HepG2 (cell line): Measurements from ENCODE around the gene CD177. TPM values are rescaled to one million over a fixed set of nuclear protein-coding genes. Genes with fewer than 3 reads are reported as not detected.

Source experiments
- ATAC-seq: fragments of 200-7000 bp; cut with Tn5 transposase; 3 replicates; pipeline ENCODE4 v1.9.1; 2020; ENCODE audit warnings: mild to moderate bottlenecking, moderate library complexity
- BruUV-seq: library from RNA; stranded (reverse); fragments of 400-500 nt; replicated peaks from 2 replicates; lab custom pipeline; 2021; lab: Mats Ljungman, UMichigan
- CTCF ChIA-PET: fragments of 300-600 bp; formaldehyde crosslinking; extraction: SDS; loops from one replicate; lab custom pipeline; 2021; ENCODE audit warnings: low total read pairs, inconsistent platforms, low intra/inter-chr PET ratio; lab: Yijun Ruan, JAX
- POLR2A ChIA-PET: fragments of 350-600 bp; sonication (Branson Sonifier 250); formaldehyde crosslinking; loops from one replicate; lab custom pipeline; 2020; ENCODE audit warnings: antibody characterized with exemption, inconsistent platforms; lab: Yijun Ruan, JAX
- DNase-seq: peaks from one replicate; pipeline ENCODE4 v3.0.0-alpha.2; 2015; ENCODE audit warnings: low spot score
- FAIRE-seq: peaks from 3 replicates; lab custom pipeline; 2011; peaks lifted over from hg19 to GRCh38; lab: Jason Lieb, UNC
- H2AFZ ChIP-seq: one replicate; pipeline ENCODE4 v1.6.1; 2011; ENCODE audit warnings: low read length, inconsistent platforms
- H3K27ac ChIP-seq: fragments of 300-600 bp; 3 replicates; pipeline ENCODE4 v1.8.0; 2011; ENCODE audit warnings: mixed run types, mild to moderate bottlenecking, mixed read lengths, low read length, inconsistent platforms; ENCODE audit not compliant: insufficient read depth; ENCODE audit errors: extremely low read length
- H3K27me3 ChIP-seq, 2 experiments: fragments of 200-600 bp in 1 of 2; 2 replicates in 1 of 2; 3 replicates in 1 of 2; pipeline versions ENCODE4 v1.6.0 to v1.8.0; 2011; ENCODE audit warnings: low read length in 2 of 2, mild to moderate bottlenecking in 2 of 2, moderate library complexity in 2 of 2, inconsistent platforms in 1 of 2; ENCODE audit not compliant: insufficient read depth in 2 of 2, control insufficient read depth in 1 of 2
- H3K36me3 ChIP-seq, 2 experiments: fragments of 200-600 bp in 1 of 2; replicated peaks in 1 of 2; 2 replicates in 1 of 2; 3 replicates in 1 of 2; pipeline versions ENCODE4 v1.5.1 to v1.8.0; 2011; ENCODE audit warnings: low read length in 2 of 2, inconsistent platforms in 1 of 2; ENCODE audit not compliant: insufficient read depth in 2 of 2, control insufficient read depth in 1 of 2
- H3K4me1 ChIP-seq: 2 replicates; pipeline ENCODE4 v1.5.1; 2012; ENCODE audit warnings: low read length, inconsistent platforms; ENCODE audit not compliant: insufficient read depth
- H3K4me2 ChIP-seq: 2 replicates; pipeline ENCODE4 v1.6.0; 2011; ENCODE audit warnings: low read depth, low read length, inconsistent platforms
- H3K4me3 ChIP-seq, 3 experiments: fragments of 200-600 bp in 1 of 3; sonication (generic), shearing (Covaris generic) in 1 of 3; replicated peaks in 1 of 3; 2 replicates each; pipeline ENCODE4 v1.5.1; 2011 to 2016; ENCODE audit warnings: low read length in 3 of 3, inconsistent platforms in 2 of 3, low read depth in 2 of 3, mild to moderate bottlenecking in 2 of 3, control low read depth in 1 of 3, mixed read lengths in 1 of 3; ENCODE audit not compliant: insufficient read depth in 1 of 3
- H3K79me2 ChIP-seq: one replicate; pipeline ENCODE4 v1.6.1; 2011; ENCODE audit warnings: low read length, inconsistent platforms; ENCODE audit not compliant: insufficient read depth
- H3K9ac ChIP-seq: 2 replicates; pipeline ENCODE4 v1.6.0; 2011; ENCODE audit warnings: mild to moderate bottlenecking, low read depth, low read length, inconsistent platforms; ENCODE audit not compliant: insufficient read depth
- H3K9me3 ChIP-seq: 2 replicates; pipeline ENCODE4 v1.5.1; 2012; ENCODE audit warnings: mild to moderate bottlenecking, low read length
- H4K20me1 ChIP-seq: 2 replicates; pipeline ENCODE4 v1.6.0; 2011; ENCODE audit warnings: inconsistent platforms, mild to moderate bottlenecking, low read length, moderate library complexity; ENCODE audit not compliant: insufficient read depth
- KLF6 ChIP-seq: IDR thresholded peaks from 2 replicates; pipeline ENCODE4 v1.8.0; 2016; ENCODE audit warnings: missing biosample characterization, missing genetic modification reagents
- MED1 ChIP-seq: sonication (generic); formaldehyde crosslinking; IDR thresholded peaks from 2 replicates; pipeline ENCODE4 v1.4.0; 2020; ENCODE audit warnings: missing genetic modification reagents
- NR2C2 ChIP-seq: sonication (generic); formaldehyde crosslinking; IDR thresholded peaks from 2 replicates; pipeline ENCODE4 v1.4.0; 2020; ENCODE audit warnings: missing genetic modification reagents, mild to moderate bottlenecking, moderate library complexity, borderline replicate concordance
- SIX1 ChIP-seq: sonication (generic); formaldehyde crosslinking; IDR thresholded peaks from 2 replicates; pipeline ENCODE4 v1.4.0; 2020; ENCODE audit warnings: missing genetic modification reagents, borderline replicate concordance
- TFAP4 ChIP-seq: sonication (generic); IDR thresholded peaks from 2 replicates; pipeline ENCODE4 v1.6.1; 2016; ENCODE audit warnings: low read depth, borderline replicate concordance
- ZFP36L1 ChIP-seq: sonication (generic); formaldehyde crosslinking; IDR thresholded peaks from 2 replicates; pipeline ENCODE4 v1.8.0; 2022; ENCODE audit warnings: mild to moderate bottlenecking, missing genetic modification reagents, moderate library complexity
- ZNF549 ChIP-seq: sonication (generic); formaldehyde crosslinking; IDR thresholded peaks from 2 replicates; pipeline ENCODE4 v1.5.0; 2020; ENCODE audit warnings: missing genetic modification reagents
- ZNF674 ChIP-seq: sonication (generic); formaldehyde crosslinking; IDR thresholded peaks from 2 replicates; pipeline ENCODE4 v1.5.0; 2020; ENCODE audit warnings: low read depth, mild to moderate bottlenecking, missing genetic modification reagents
- WGBS: methylation state at CpG from one replicate; pipeline ENCODE4 v1.1.6; 2017; ENCODE audit warnings: low lambda C conversion rate; 5-methylcytosine and 5-hydroxymethylcytosine counted together
- in situ Hi-C: cut with HindIII; loops from 2 replicates; pipeline ENCODE4 v1.10.0; 2017; ENCODE audit warnings: low pct_unique_long_range_greater_than_20kb; ENCODE audit not compliant: extremely low pct_ligation_motif_present
- intact Hi-C: fragments of 100-400 bp; cut with micrococcal nuclease; formaldehyde crosslinking; loops from one replicate; pipeline ENCODE4 v1.10.0; 2022; ENCODE audit not compliant: unreplicated experiment
- polyA plus RNA-seq, 8 experiments: library from polyadenylated mRNA; depleted of rRNA in 3 of 8; stranded (reverse) in 7 of 8; unstranded in 1 of 8; fragments of >200 nt; fragmentation: Illumina TruSeq in 4 of 8; extraction: Trizol in 4 of 8; gene quantifications; 2 replicates each; pipeline versions ENCODE4 v1.2.1 to v1.2.3, GENCODE V29; 2011 to 2016; ENCODE audit warnings: low read depth in 4 of 8, missing spikeins in 1 of 8, mixed read lengths in 1 of 8; ENCODE audit not compliant: insufficient read depth in 1 of 8
- total RNA-seq, 5 experiments: library from RNA; depleted of rRNA; stranded (reverse); fragments of >200 nt; fragmentation: Illumina TruSeq; extraction: Trizol; gene quantifications; 2 replicates each; pipeline ENCODE4 v1.2.3, GENCODE V29; 2016; ENCODE audit warnings: low read depth in 1 of 5

The CD177 gene
- total and polyA plus RNA-seq, 2 of the 13 experiments (the other 11 are each of a cell fraction or from before 2014, with no cell fraction given), result not detected

GRCh38 chr19:43395561-43395960 is 42.1 kb downstream of the CD177 start (continued):
- no peak for TF ChIP-seq TFAP4
- TF ChIP-seq NR2C2, result no peak
- no peak for TF ChIP-seq ZFP36L1 (CRISPR knock-in tag)
- TF ChIP-seq ZNF674, result no peak
- no peak for TF ChIP-seq ZNF549
- no peak for TF ChIP-seq SIX1 (CRISPR knock-in tag)

GRCh38 chr19:43406297-43406696 is 52.8 kb downstream of the CD177 start:
- H3K9me3 ChIP-seq, result no peaks in the 10 kb centered on the region
- H3K27me3 ChIP-seq, result no peaks in the 10 kb centered on the region
- no peak for ATAC-seq
- TF ChIP-seq KLF6 (no peak), ZNF674 (no peak), MED1 (CRISPR knock-in tag) (no peak)
- intact Hi-C loops, result no loop called here
- H3K4me3 ChIP-seq, result no peak overlapping the region
- no peaks in the 10 kb centered on the region for H3K4me1 ChIP-seq
- H3K27ac ChIP-seq, result no peak overlapping the region
- H3K9ac ChIP-seq, result no peak overlapping the region
- DNase-seq, result no peak
- no peak overlapping the region for H2AFZ ChIP-seq
- 84% methylated on average over 24 of the region's 24 CpGs for WGBS
- ChIA-PET POLR2A (no interaction called here), CTCF (no interaction called here)
- no peaks in the 10 kb centered on the region for H4K20me1 ChIP-seq
- in situ Hi-C loops, result no loop called here
- no peaks in the 10 kb centered on the region for H3K79me2 ChIP-seq
- no peak for FAIRE-seq
- H3K4me2 ChIP-seq, result no peak overlapping the region
- no TSS peak for BruUV-seq
- H3K36me3 ChIP-seq, result no peaks in the 10 kb centered on the region
